ENCODE measurements around the gene HIVEP3.

HIVEP3 gene

DNA sequence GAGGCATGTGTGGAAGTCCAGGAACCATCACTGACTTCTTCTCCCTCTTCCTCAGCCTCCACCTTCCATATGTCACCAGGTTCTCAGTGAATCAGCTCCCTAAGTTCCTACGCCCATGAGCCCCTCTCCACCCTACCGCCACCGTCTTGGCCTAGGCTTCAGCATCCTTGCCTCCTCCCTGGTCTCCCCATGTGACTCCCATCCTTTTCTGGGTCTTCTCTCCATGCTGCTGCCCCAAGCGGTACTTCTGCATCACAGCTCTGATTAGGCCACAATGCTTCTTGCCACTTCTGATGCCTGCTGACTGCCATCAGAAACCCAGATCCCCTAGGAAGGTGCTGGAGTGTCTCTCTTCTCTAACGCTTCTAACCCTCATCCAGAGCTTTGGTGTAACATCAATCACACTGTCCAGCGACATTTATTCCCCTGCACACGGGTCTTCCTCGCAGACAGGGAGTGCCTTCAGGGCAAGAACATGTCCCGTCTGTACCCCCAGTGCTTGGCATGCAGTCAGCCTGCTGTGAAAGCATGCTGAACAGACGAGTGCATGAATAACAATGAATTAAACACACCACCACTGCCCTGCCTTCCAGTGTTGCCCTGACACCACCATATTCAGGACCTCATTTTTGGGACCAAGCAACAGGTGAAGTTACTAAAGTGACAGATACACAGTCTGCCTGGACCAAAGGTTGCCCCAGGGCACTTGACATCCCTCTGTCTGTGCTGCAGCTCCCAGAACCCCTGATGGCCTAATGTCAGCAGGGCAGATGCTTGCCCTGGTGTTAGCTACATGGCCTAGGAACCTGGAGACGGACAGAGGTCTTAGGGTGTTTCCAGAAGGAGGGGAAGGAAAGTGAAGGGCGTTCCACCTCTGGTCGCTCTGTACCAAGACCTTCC is 275.6 kb downstream of the HIVEP3 start:
- FAIRE-seq: no peak

DNA sequence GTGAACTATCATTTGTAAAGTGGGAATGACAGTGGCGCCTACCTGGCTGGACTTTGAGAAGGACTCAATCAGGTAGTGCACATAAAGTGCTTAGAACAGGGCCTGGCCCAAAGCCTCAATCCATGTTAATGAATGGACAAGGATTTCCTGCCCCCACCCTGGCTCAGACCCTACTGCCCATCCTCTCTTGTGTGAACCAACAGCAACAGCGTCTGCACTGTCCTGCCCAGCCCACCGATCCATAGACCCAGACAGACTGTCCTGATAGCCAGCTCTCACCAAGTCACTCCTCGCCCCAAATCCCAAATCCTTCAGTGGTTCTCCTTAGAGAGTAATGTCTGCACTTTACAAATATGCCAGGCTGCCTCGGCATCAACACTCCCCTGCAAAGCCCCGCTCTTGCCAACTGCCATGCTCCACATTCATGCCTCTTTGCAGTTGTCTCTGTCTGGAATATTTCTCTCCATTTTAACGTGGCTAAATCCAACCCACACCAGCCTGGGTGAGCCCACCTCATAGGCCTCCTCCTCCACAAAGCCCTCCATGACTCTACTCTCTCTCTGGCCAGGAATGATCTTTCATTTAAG is 276.7 kb downstream of the HIVEP3 start:
- no peak for FAIRE-seq

DNA sequence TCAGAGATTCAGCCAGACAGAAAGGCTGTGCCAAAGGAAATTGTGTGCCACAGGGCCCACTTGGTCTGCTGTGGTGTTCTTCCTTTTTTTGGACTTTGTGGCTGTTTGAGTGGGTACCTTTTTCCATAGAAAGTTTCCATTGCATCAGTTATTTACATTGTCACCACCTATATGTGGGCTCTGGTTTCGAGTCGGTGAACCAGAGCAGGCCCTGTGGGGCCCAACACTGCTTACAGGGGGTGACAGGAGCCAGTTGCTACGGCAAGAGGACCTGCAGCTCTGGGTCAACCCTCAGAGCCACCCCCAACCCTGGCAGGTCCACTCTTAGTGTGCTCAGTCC is 277.3 kb downstream of the HIVEP3 start:
- no peak for FAIRE-seq

DNA sequence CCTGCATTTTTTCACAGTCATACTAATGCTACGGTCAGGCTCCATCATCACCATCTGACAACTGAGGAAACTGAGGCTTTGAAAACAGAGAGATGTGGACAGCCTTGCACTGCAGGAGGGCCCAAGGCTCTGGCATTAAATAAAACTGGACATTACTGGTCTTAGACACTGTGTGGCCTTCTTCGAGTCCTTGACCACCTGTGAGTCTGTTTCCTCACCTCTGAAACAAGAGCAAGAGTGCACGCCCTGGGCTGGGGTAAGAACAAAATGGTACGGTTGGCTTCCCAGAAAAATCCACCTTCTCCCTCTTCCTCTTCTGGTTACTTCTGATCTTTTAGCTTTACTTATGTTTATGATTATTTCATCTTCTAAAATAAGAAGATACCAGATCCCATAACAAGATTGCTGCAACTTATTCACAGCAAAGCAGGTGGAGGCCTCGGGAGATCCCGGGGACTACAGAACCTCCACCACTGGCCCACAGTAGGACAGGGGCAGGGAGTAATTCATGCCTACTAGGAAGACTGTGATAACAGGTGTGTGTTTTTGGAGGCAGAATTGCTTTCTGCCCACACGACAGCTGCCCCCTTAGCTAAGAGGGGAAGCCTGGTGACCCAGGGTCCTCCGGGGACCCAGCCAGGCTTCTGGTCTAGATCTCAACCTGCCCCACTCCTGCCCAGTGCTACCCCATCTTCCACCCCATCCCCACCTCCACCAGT is 277.8 kb downstream of the HIVEP3 start:
- no peak for FAIRE-seq

DNA sequence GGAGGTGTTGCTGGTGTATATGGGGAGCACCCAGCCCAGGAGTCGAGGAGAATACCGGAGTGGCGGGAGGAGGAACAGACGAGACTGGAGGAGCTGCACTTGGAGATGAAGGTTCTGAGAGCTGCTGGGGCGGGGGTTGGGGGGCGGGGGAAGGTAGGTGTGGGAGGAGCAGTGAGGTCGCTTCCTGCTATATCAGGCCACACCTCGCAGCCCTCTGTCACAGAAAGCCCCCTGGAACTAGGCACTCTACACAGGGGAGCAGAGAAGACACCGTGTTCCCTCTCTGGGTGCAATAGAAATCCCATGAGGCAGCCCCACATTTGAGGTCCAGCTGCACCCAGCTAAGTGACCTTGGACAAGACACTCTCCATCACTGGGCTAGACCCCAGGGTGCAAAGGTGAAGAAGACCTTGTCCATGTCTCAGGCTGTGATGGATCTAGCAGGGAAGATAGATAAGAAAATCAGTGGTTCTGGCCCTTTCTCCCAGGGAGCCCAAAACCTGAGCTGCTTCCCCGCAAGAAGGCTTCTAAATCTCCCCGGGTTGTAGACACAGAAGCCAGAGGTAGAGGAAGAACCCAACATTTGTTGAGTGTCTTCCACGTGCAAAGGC is 278.5 kb downstream of the HIVEP3 start:
- no peak for FAIRE-seq

DNA sequence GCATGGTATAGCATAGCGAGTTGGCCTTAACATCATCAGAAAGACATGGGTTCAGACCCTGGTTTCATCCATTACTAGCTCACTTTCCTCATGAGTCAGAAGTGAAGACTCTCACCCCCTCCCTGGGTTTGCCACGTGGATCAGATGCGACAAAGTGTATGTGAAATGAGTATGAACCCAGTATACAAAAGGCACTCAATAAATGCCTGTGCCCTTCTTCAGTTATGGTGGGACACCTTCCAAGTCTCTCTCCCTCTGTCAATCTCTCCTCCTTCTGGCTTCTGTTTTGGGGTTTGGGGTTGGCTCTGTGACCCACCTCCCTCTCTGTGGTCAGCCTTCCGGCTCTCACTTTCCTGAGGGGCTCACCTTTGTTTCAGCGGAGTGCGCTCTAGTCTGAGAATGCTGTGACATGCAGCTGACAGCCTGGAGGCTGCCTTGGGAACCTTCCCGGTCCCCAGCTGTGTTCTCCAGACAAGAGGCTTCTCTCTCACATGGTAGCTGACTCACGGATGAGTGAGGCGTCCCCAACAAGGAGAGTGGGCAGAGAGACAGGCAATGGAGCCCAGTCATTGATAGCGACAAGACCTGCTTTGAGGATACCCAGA is 279.3 kb downstream of the HIVEP3 start:
- FAIRE-seq: no peak

DNA sequence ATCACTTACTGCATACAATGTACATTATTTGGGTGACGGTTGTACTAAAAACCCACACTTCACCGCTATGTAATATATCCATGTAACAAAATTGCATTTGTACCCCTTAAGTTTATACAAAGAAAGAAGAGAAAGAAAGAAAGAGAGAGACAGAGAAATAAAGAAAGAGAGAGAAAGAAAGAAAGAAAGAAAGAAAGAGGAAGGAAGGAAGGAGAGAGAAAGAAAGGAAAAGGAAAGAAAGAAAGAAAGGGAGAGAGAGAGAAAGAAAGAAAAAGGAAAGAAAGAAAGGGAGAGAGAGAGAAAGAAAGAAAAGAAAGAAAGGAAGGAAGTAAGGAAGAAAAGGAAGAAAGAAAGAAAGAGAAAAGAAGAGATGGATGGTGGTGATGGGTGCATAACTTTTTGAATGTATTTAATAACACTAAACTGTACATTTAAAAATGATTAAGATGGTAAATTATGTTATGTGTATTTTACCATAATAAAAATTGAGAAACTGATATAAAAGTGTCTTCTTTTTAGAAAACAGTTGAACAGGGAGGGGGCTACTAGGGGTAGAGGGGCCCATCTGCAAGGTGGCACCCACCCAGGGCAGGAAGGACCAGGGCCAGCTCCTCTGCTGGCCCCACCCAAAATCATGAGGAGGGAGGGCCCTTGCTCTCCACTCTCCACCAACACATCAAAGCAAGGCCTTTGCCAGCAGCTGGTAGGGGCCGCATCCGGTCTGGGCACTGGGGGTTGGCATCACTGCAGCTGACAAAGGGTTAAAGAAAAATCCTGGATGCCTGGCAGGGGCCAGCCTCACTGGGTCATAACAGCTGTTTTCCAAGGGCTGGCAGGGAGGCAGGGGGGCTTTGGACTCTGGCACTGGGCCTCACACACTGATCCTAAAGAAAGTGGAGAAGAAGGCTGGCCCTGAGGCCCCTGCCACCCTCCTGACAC is 280.4 kb downstream of the HIVEP3 start:
- FAIRE-seq: no peak

DNA sequence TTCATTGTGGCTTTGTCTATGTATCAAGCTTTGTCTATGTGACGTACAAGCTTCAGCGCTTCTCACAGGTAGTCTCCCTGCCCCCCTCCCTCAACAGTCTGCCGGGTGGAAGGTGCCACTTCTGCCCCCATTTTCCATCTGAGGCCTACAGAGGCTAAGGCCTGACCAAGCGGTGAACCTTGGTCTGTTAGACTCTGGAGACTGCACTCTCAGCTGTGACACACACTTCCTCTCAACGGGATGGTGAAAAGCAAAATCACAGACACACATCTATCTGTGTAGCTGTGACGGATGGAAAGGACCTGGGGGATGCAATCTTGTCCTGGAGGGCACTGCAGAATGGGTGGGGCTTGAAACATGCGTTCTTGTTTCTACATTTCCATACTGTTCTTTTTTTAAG is 281.4 kb downstream of the HIVEP3 start:
- no peak for FAIRE-seq

DNA sequence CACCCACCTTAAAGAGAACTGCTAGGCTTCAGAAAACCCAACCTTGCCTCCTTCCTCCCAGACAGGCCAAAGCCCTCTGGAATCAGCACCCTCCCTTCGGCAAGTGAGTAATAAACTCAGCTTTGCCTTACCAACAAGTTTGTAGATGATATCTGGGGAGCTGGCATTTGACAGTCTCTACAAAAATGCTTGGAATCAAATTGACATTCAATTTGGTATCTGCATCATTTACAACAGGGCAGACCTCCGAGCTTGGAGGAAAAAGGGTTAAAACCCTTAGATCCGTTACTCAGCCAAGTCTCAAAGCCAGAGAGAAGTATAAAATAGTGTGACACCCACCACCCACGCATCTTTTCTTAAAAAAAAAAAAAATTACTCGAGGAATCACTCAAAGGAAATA is 285.0 kb downstream of the HIVEP3 start:
- FAIRE-seq: no peak

DNA sequence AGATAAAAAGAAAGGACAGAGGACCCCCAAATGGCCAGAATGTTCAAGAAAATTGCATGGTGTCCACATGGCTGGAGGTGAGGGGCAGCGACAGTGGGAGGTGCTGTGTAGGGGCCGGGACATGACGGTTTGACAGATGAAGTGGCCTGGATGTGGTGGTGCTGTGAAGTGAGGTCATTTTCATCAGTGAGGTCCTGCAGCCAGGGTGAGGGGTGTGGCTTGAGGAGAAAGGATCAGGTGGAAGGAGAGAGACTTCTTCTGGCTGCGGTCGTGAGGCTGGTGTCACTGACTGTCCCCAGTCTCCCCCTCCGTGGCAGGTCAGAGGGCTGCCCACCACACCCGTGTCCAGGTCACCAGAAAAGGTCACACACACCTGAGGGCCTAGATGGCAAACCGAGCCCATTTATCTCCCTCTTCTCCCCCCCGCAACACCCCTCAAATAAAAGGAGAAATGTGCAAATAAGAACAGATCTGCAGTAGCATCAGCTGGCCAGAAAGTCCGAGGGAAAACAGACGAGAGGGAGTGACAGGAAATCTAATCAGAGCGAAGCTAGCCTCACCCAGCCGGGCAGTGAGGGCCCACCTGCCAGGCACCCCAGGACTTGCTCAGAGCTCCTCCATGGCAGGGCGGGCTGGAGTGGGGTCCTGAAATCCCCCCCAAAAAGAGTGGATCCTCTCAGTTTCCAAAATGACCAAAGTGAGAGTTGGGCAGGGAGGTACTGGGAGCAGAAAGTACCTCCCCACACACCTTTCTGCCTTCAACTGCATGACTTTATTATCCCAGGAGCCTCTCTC is 285.7 kb downstream of the HIVEP3 start:
- no peak for FAIRE-seq

DNA sequence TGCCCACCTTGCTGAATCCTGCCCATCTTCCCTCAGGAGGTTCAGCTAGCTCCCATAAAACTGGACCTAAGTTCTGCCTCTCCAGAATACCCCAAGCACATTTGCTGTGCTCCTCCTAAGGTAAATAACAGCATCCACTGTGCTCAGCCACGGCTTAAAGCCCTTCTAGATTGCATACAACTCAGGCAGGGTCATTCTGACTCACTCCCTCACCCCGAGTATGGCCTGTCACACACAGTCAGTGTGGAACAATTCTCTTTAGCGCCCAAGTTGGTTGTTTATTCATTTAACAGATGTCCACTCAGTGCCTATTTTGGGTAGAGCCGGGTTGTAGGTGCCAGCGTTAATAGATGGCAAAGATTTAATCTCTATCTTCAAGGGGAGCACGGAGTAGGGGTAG is 286.8 kb downstream of the HIVEP3 start:
- no peak for FAIRE-seq

DNA sequence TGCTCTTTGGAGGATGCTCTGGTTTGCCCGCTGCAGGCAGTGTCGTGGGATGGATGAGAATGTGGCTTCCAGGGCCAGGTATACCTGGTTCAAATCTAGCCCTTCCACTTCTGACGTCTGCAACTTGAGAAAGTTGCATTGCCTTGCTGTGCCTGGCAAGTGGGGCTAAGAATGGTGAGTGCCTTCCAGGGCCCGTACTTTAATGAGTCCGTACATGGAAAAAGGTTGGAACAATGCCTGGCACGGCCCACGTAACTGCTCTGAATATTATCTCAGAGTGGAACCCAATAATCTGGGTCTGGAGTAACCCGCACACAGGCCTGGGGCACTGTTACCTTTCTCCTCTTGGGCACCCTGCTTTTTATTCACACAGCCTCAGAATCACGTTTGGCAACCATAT is 287.6 kb downstream of the HIVEP3 start:
- FAIRE-seq: no peak

DNA sequence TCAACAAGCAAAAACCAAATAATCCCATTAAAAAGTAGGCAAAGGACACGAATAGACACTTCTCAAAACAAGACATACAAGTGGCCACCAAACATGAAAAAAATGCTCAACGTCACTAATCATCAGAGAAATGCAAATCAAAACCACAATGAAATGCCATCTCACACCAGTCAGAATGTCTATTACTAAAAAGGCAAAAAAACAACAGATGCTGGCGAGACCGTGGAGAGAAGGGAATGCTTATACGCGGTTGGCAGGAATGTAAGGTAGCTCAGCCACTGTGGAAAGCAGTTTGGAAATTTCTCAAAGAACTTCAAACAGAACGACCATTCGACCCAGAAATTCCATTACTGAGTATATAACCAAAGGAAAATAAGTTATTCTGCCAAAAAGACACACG is 289.2 kb downstream of the HIVEP3 start:
- FAIRE-seq: no peak

DNA sequence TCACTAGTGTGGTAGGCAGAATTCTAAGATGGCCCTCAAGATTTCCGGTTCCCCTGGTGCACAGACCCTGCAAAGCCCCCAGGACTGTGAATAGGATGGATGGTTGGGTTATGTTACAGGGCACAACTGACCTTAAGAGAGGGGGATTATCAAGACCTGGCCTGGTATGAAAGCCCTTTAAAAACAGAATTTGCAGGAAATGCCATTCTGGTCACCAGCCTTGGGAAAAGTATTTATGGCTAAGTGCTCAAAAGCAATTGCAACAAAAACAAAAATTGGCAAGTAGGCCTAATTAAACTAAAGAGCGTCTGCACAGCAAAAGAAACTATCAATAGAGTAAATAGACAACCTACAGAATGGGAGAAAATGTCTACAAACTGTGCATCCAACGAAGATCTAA is 289.6 kb downstream of the HIVEP3 start:
- no peak for FAIRE-seq

DNA sequence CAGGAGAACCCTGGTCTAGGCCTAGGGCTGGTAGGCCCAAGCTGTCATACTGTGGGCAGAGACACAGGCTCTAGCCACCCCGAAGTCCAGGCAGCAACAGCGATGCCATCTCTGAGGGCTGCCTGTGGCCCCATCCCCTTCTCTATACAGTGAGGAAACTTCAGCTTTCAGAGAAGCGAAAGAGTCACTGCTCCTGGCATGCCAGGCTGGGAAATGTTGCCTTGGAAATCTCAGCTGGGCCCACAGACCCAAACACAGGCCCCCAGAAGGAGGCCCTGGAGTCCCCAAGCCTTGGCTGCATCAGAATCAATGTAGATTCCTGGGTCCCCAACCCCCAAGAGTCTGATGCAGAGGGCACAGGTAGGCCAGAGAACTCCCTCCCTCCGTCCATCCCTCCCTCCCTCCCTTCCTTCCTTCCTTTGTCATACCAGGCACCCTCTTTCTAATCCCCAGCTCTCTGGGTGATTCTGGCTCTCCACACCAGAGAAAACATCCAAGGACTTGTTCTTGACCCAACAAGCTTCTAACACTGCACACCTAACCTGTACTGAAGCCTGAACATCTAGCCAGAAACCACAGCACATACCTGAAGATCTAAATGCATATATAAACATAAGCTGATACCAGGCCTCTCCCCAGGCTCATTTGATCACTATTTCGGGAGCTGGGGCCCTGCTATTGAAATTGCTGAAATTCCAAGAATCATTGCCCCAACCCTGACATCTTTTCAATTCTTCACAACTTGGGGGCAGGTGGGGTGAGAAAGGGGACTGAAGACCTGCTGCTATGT is 291.0 kb downstream of the HIVEP3 start:
- no peak for FAIRE-seq

DNA sequence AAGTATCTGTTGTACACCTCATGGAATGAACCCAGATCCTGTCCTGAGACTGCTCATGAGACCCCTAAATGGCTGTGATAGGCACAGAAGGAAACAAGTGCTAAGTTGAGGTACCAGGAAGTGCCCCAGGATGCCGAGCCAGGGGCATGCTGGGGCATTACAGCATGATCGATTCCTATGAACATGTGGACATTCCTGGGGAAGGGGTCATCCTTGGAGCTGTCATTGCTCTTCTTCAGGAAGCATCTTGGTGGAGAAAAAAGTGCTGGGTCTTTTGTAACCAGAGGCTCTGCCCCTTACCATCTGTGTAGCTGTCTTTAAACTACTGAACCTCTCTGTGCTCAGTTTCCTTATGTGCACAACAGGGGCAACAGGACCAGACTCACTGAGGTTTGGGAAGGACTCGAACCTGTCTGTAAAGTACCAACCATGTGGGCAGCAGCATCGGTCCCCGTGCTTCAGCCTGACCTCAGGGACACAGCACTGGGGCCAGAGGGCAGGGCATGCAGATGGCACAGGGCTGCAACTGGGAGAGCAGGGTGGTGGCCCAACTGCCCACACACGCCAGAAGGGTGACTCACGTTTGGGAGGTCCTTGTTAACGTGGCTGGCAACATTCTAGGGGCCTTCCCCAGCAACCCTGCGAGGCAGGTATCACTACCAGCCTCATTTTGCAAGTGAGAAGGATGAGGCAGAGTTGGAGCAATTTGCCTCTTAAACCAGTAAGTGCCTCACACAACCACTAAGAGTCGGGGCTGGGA is 291.9 kb downstream of the HIVEP3 start:
- no peak for FAIRE-seq

DNA sequence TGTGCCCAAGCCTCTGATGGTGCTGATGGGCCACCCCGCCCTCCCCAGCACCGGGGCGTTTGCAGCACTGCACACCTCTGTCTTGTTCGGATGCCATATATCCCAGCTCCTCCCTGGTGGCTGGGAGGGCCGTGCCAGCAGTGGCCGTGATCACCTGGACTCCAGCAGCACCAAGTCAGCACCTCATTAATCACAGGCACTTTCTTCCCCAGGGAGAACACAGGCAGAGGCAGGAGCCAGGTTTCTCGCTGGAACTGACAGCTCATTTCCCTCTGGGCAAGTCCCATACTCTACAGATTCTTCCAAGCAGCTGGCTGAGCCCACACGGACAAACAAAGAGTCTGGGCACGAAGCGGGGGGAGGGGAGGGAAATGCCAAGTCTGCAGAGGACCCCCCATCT is 292.6 kb downstream of the HIVEP3 start:
- FAIRE-seq: no peak

DNA sequence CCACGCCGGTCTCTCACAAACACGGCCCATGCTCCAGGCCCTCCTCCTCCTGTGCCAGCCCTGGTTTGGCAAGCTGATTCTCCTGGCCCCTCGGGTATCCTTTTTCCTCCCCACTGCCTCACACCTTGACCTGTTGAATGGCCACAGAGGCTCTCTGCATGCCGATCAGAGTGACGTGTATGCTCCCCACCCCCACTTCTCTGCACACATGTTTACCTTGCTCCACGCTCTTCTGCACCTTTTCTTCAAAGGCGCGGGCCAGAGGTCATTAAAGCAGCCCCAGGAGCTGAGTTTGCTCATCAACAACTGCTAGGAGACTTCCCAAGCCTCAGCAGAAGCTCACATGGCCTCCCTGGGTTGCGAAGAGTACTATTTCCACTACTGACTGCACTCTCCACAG is 295.0 kb downstream of the HIVEP3 start:
- no peak for FAIRE-seq
